Ascending aorta (tissue), 2 donors: Measurements from ENCODE around the gene LOXL4. TPM values are rescaled to one million over a fixed set of nuclear protein-coding genes. Genes with fewer than 3 reads are reported as not detected.
"Not testable (repeated sequence)": the region's sequence is repeated elsewhere in the genome, so short reads cannot be mapped to it uniquely, and the experiment has no call there.

Experiments
- DNase-seq, 2 donors: peaks; one replicate each; pipeline ENCODE4 v3.0.0-alpha.2; 2019; ENCODE audit warnings: low spot score in 2 of 2
- H3K27ac ChIP-seq, 2 donors: fragments of 200-600 bp; sonication (generic); one replicate each; pipeline ENCODE4 v1.5.1; 2016 to 2017; ENCODE audit warnings: mild to moderate bottlenecking in 1 of 2
- H3K27me3 ChIP-seq: fragments of 200-600 bp; sonication (generic); one replicate; pipeline ENCODE4 v1.5.1; 2017
- H3K36me3 ChIP-seq, 2 donors: fragments of 200-600 bp; sonication (generic); one replicate each; pipeline ENCODE4 v1.5.1; 2016
- H3K4me1 ChIP-seq, 2 donors: fragments of 200-600 bp; sonication (generic); one replicate each; pipeline ENCODE4 v1.5.1; 2016 to 2017; ENCODE audit warnings: mild to moderate bottlenecking in 1 of 2
- H3K4me3 ChIP-seq, 2 donors: fragments of 200-600 bp; sonication (generic); one replicate each; pipeline ENCODE4 v1.5.1; 2016 to 2017; ENCODE audit warnings: mild to moderate bottlenecking in 1 of 2
- H3K9me3 ChIP-seq, 2 donors: fragments of 200-600 bp; sonication (generic); one replicate each; pipeline ENCODE4 v1.5.1; 2016
- CTCF ChIP-seq, 3 experiments: fragments of 200-600 bp in 2 of 3; fragments of 450-650 bp in 1 of 3; sonication (generic) in 2 of 3; IDR thresholded peaks; one replicate each; pipeline ENCODE4 v1.5.1; 2016 to 2019; ENCODE audit warnings: antibody characterized with exemption in 3 of 3, mild to moderate bottlenecking in 1 of 3, moderate library complexity in 1 of 3
- intact Hi-C: fragments of 100-400 bp; cut with DNase I; formaldehyde crosslinking; loops from one replicate; pipeline ENCODE4 v1.15.1; 2023
- total RNA-seq: library from RNA; depleted of rRNA; stranded (reverse); fragments of >200 nt; gene quantifications from one replicate; pipeline ENCODE4 v1.1.0, GENCODE V29; 2016

The LOXL4 gene
- total RNA-seq, 1 donor from 2014 or later: 3.7 TPM

- H3K27me3 ChIP-seq: no peaks in the 10 kb centered on the region
- H3K27ac ChIP-seq: no peak overlapping the region
- H3K9me3 ChIP-seq: peaks cover 0 to 8% of the 10 kb centered on the region in 2 donors
- no peak for TF ChIP-seq CTCF (IDR thresholded peaks at IDR 0.05)
- intact Hi-C loops: no loop called here
- DNase-seq: no peak
- no peaks in the 10 kb centered on the region for H3K4me1 ChIP-seq
- no peak overlapping the region for H3K4me3 ChIP-seq
- peaks cover 7 to 27% of the 10 kb centered on the region in 2 donors for H3K36me3 ChIP-seq
Measured at GRCh38 chr10:98231417-98231816, 36.6 kb downstream of the LOXL4 start.

DNA sequence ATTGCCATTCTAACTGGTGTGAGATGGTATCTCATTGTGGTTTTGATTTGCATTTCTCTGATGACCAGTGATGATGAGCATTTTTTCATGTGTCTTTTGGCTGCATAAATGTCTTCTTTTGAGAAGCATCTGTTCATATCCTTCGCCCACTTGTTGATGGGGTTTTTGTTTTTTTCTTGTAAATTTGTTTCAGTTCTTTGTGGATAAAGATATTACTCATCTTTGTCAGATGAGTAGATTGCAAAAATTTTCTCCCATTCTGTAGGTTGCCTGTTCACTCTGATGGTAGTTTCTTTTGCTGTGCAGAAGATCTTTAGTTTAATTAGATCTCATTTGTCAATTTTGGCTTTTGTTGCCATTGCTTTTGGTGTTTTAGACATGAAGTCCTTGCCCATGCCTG is 39.7 kb downstream of the LOXL4 start:
- H3K4me3 ChIP-seq, DNase-seq, H3K4me1 ChIP-seq, H3K36me3 ChIP-seq, H3K27me3 ChIP-seq, intact Hi-C loops, H3K9me3 ChIP-seq, H3K27ac ChIP-seq: not testable (repeated sequence)

- H3K36me3 ChIP-seq, H3K9me3 ChIP-seq, H3K4me1 ChIP-seq, H3K27ac ChIP-seq, intact Hi-C loops, DNase-seq, H3K27me3 ChIP-seq, H3K4me3 ChIP-seq: not testable (repeated sequence)
Measured at GRCh38 chr10:98227713-98228112, 40.3 kb downstream of the LOXL4 start.

GRCh38 chr10:98226508-98227144 is 41.4 kb downstream of the LOXL4 start:
- no peak for TF ChIP-seq CTCF (IDR thresholded peaks at IDR 0.05)
- DNase-seq: no peak
- Histone ChIP-seq H3K27ac (no peak overlapping the region), H3K4me3 (no peak overlapping the region), H3K4me1 (peaks cover 0 to 10% of the 10 kb centered on the region in 2 donors), H3K27me3 (no peaks in the 10 kb centered on the region), H3K9me3 (peaks cover 0 to 8% of the 10 kb centered on the region in 2 donors), H3K36me3 (peaks cover 0 to 4% of the 10 kb centered on the region in 2 donors)
- intact Hi-C loops: no loop called here

DNA sequence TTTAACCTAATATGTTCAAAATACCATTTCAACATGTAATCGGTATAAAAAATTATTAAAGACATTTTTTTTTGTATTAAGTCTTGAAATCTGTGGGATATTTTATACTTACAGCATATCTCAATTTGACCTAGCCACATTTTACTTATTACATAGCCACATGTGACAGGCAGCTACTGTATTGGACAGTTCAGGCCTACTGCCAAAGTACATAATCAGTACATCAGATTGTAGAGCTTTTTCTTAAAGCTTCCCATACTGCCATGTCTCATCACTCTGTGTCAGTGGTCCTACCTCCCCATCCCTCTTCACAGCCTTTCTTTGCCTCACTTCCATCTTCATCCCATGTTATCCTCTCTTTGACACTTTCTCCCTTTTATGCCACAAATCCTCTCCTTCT is 43.0 kb downstream of the LOXL4 start:
- Histone ChIP-seq H3K36me3 (no peaks in the 10 kb centered on the region), H3K4me1 (peaks cover 0 to 10% of the 10 kb centered on the region in 2 donors), H3K4me3 (no peak overlapping the region), H3K27me3 (no peaks in the 10 kb centered on the region), H3K27ac (no peak overlapping the region), H3K9me3 (peaks cover 0 to 8% of the 10 kb centered on the region in 2 donors)
- intact Hi-C loops: no loop called here
- TF ChIP-seq CTCF (IDR thresholded peaks at IDR 0.05): no peak
- no peak for DNase-seq

DNA sequence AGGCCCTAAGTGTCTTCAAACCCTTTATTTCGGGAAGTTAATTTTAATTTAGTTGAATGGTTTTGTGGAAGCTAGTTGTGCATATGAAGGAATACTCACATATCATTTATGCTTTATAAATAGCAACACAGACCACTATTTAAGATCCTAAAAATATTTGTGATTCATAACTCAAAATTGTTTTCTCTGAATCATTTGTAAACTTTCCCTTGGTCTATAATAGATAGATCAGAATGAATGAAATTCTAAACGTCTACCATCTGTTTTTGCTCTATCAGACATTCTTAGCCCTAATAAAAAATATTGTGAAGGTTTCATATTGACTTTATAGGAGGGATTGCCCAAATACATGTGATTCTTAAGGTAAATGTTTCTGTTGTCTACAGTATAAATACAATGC is 43.5 kb downstream of the LOXL4 start:
- no peaks in the 10 kb centered on the region for H3K27me3 ChIP-seq
- no peak for DNase-seq
- intact Hi-C loops: no loop called here
- no peak overlapping the region for H3K27ac ChIP-seq
- H3K4me3 ChIP-seq: no peak overlapping the region
- peaks cover 0 to 10% of the 10 kb centered on the region in 2 donors for H3K4me1 ChIP-seq
- peaks cover 1 to 11% of the 10 kb centered on the region in 2 donors for H3K9me3 ChIP-seq
- no peak for TF ChIP-seq CTCF (IDR thresholded peaks at IDR 0.05)
- H3K36me3 ChIP-seq: no peaks in the 10 kb centered on the region

DNA sequence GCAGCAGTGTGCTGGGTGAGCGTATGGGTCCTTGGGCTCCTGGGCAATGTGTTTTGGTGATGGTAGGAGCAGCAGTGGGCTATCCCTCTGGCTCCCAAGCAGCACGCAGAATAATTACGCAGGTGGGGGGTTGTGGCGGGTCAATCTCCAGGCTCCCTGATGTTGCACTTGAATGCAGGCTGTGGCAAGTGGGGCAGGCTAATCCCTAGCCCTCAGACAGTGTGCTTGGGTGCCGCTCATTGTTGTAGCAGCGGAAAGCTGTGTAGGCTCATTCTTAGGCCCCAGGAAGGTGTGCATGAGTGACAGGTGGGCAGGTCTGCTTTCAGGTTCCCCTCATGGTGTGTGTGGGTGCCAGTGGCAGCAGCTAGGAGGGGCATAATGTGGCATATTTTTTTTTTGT is 44.1 kb downstream of the LOXL4 start:
- DNase-seq: no peak
- intact Hi-C loops: no loop called here
- TF ChIP-seq CTCF (IDR thresholded peaks at IDR 0.05): no peak
- Histone ChIP-seq H3K4me1 (peaks cover 0 to 10% of the 10 kb centered on the region in 2 donors), H3K27ac (no peak overlapping the region), H3K4me3 (no peak overlapping the region), H3K27me3 (no peaks in the 10 kb centered on the region), H3K36me3 (no peaks in the 10 kb centered on the region), H3K9me3 (peaks cover 7 to 18% of the 10 kb centered on the region in 2 donors)
